MM.1S (cell line): Measurements from ENCODE around the gene MPP7.

Source experiments
- DNase-seq: peaks from one replicate; pipeline ENCODE4 v3.0.0-alpha.2; 2015
- H2AFZ ChIP-seq: fragments of 300-600 bp; sonication (generic); 2 replicates; pipeline ENCODE4 v1.6.0; 2016; ENCODE audit warnings: antibody characterized with exemption, low read length
- H3F3A ChIP-seq: fragments of 300-600 bp; sonication (generic); 2 replicates; pipeline ENCODE4 v1.6.1; 2016; ENCODE audit warnings: mild to moderate bottlenecking, antibody characterized with exemption, low read length, moderate library complexity, mixed read lengths; ENCODE audit not compliant: insufficient read depth
- H3K27ac ChIP-seq: fragments of 300-600 bp; sonication (generic); 2 replicates; pipeline ENCODE4 v1.5.1; 2016; ENCODE audit warnings: mild to moderate bottlenecking, low read length
- H3K27me3 ChIP-seq: fragments of 300-600 bp; sonication (generic); replicated peaks from 2 replicates; pipeline ENCODE4 v1.6.0; 2016; ENCODE audit warnings: low read length; ENCODE audit not compliant: insufficient read depth
- H3K36me3 ChIP-seq: fragments of 300-600 bp; sonication (generic); replicated peaks from 2 replicates; pipeline ENCODE4 v1.6.1; 2016; ENCODE audit warnings: mild to moderate bottlenecking, low read length, mixed read lengths; ENCODE audit not compliant: insufficient read depth
- H3K4me1 ChIP-seq: fragments of 300-600 bp; sonication (generic); 2 replicates; pipeline ENCODE4 v1.6.1; 2016; ENCODE audit warnings: low read length, mixed read lengths
- H3K4me2 ChIP-seq: fragments of 300-600 bp; sonication (generic); 2 replicates; pipeline ENCODE4 v1.6.0; 2016; ENCODE audit warnings: low read depth, low read length
- H3K4me3 ChIP-seq: fragments of 300-600 bp; sonication (generic); 2 replicates; pipeline ENCODE4 v1.5.1; 2016; ENCODE audit warnings: low read length, mixed read lengths
- H3K79me2 ChIP-seq: fragments of 300-600 bp; sonication (generic); 2 replicates; pipeline ENCODE4 v1.6.1; 2016; ENCODE audit warnings: mixed run types, low read length, mixed read lengths
- H3K9ac ChIP-seq: fragments of 300-600 bp; sonication (generic); 2 replicates; pipeline ENCODE4 v1.6.1; 2016; ENCODE audit warnings: low read length, mixed read lengths
- H3K9me2 ChIP-seq: fragments of 300-600 bp; sonication (generic); replicated peaks from 2 replicates; pipeline ENCODE4 v1.6.1; 2016; ENCODE audit warnings: mild to moderate bottlenecking, low read length, mixed read lengths; ENCODE audit not compliant: insufficient read depth
- H3K9me3 ChIP-seq: fragments of 300-600 bp; sonication (generic); replicated peaks from 2 replicates; pipeline ENCODE4 v1.6.1; 2016; ENCODE audit warnings: mild to moderate bottlenecking, low read length, mixed read lengths; ENCODE audit not compliant: insufficient read depth
- H4K20me1 ChIP-seq: fragments of 300-600 bp; sonication (generic); 2 replicates; pipeline ENCODE4 v1.6.1; 2016; ENCODE audit warnings: mild to moderate bottlenecking, low read length, moderate library complexity, mixed read lengths; ENCODE audit not compliant: insufficient read depth
- EZH2 ChIP-seq: fragments of 300-600 bp; sonication (generic); optimal IDR thresholded peaks from 2 replicates; pipeline ENCODE3; 2017; ENCODE audit warnings: low read depth, mild to moderate bottlenecking, antibody characterized with exemption, low read length, mixed read lengths
- EZH2phosphoT487 ChIP-seq: fragments of 300-600 bp; sonication (generic); IDR thresholded peaks from 2 replicates; pipeline ENCODE4 v1.6.1; 2018; ENCODE audit warnings: antibody characterized with exemption, low read length
- TF ChIP-seq, protein P1 (sequence below): fragments of 300-600 bp; sonication (generic); IDR thresholded peaks from 2 replicates; pipeline ENCODE4 v1.5.1; 2016; ENCODE audit warnings: antibody characterized with exemption, low read length, mixed read lengths

Gene MPP7

GRCh38 chr10:28293236-28294168, 9.4 kb downstream of the MPP7 start:
- no peak overlapping the region for H3K4me3 ChIP-seq
- TF ChIP-seq EZH2phosphoT487 (no peak), EZH2 (no peak)
- TF ChIP-seq, protein P1, sequence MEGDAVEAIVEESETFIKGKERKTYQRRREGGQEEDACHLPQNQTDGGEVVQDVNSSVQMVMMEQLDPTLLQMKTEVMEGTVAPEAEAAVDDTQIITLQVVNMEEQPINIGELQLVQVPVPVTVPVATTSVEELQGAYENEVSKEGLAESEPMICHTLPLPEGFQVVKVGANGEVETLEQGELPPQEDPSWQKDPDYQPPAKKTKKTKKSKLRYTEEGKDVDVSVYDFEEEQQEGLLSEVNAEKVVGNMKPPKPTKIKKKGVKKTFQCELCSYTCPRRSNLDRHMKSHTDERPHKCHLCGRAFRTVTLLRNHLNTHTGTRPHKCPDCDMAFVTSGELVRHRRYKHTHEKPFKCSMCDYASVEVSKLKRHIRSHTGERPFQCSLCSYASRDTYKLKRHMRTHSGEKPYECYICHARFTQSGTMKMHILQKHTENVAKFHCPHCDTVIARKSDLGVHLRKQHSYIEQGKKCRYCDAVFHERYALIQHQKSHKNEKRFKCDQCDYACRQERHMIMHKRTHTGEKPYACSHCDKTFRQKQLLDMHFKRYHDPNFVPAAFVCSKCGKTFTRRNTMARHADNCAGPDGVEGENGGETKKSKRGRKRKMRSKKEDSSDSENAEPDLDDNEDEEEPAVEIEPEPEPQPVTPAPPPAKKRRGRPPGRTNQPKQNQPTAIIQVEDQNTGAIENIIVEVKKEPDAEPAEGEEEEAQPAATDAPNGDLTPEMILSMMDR, result no peak
- no peaks in the 10 kb centered on the region for H3K36me3 ChIP-seq
- H4K20me1 ChIP-seq, result no peaks in the 10 kb centered on the region
- no peaks in the 10 kb centered on the region for H3K9me2 ChIP-seq
- no peak overlapping the region for H3K9ac ChIP-seq
- no peak overlapping the region for H3K27ac ChIP-seq
- no peak overlapping the region for H3K4me2 ChIP-seq
- no peaks in the 10 kb centered on the region for H3F3A ChIP-seq
- H3K27me3 ChIP-seq, result 0 out of 2 replicates have a peak, but pooled peaks cover 6% of the 10 kb centered on the region
- H2AFZ ChIP-seq, result no peak overlapping the region
- H3K4me1 ChIP-seq, result no peaks in the 10 kb centered on the region
- no peak for DNase-seq
- H3K79me2 ChIP-seq, result no peaks in the 10 kb centered on the region
- H3K9me3 ChIP-seq, result no peaks in the 10 kb centered on the region

GRCh38 chr10:28291881-28292297, 11.0 kb downstream of the MPP7 start:
- Histone ChIP-seq H2AFZ (no peak overlapping the region), H3K36me3 (no peaks in the 10 kb centered on the region), H4K20me1 (no peaks in the 10 kb centered on the region), H3K27ac (no peak overlapping the region), H3F3A (no peaks in the 10 kb centered on the region), H3K9me3 (no peaks in the 10 kb centered on the region), H3K4me3 (no peak overlapping the region), H3K79me2 (no peaks in the 10 kb centered on the region), H3K9ac (no peak overlapping the region), H3K4me1 (no peaks in the 10 kb centered on the region), H3K9me2 (no peaks in the 10 kb centered on the region), H3K4me2 (no peak overlapping the region), H3K27me3 (0 out of 2 replicates have a peak, but pooled peaks cover 6% of the 10 kb centered on the region)
- TF ChIP-seq, protein P1, result no peak
- TF ChIP-seq EZH2 (no peak), EZH2phosphoT487 (no peak)
- DNase-seq, result no peak

DNA sequence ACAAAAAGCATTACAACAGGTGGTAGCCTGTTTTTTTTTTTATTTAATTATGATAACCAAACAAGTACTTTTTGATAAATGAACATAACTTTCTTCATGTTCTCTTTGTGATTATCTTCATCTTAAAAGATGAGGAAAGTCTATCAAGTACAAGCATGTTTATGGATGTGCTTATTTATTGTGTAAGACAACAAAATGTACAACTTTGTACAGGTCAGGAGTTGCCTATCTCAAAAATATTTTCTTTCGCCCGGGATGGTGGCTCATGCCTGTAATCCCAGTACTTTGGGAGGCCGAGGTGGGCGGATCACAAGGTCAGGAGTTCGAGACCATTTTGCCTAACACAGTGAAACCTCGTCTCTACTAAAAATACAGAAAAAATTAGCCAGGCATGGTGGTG, 17.0 kb downstream of the MPP7 start:
- H3K79me2 ChIP-seq, result no peaks in the 10 kb centered on the region
- no peak overlapping the region for H3K4me2 ChIP-seq
- no peak overlapping the region for H2AFZ ChIP-seq
- H3K9ac ChIP-seq, result no peak overlapping the region
- no peaks in the 10 kb centered on the region for H3K4me1 ChIP-seq
- H4K20me1 ChIP-seq, result no peaks in the 10 kb centered on the region
- H3K27me3 ChIP-seq, result no peaks in the 10 kb centered on the region
- no peak for DNase-seq
- no peak overlapping the region for H3K27ac ChIP-seq
- no peaks in the 10 kb centered on the region for H3F3A ChIP-seq
- H3K9me3 ChIP-seq, result no peaks in the 10 kb centered on the region
- H3K36me3 ChIP-seq, result no peaks in the 10 kb centered on the region
- H3K4me3 ChIP-seq, result no peak overlapping the region
- H3K9me2 ChIP-seq, result no peaks in the 10 kb centered on the region
- TF ChIP-seq EZH2phosphoT487 (no peak), EZH2 (no peak)
- TF ChIP-seq, protein P1, result no peak
